Adrenal gland (tissue), 12 donors: ENCODE measurements around the gene RTL1. TPM values are rescaled to one million over a fixed set of nuclear protein-coding genes. Genes with fewer than 3 reads are reported as not detected.

ENCODE experiments used
- DNase-seq, 7 donors: peaks; one replicate each; pipeline ENCODE4 v3.0.0-alpha.2; 2019 to 2020
- H3K27ac ChIP-seq, 5 donors: fragments of 200-600 bp; sonication (generic) in 4 of 5; 1 replicate in 3 of 5; 2 replicates in 2 of 5; pipeline versions ENCODE4 v1.5.1 to v1.8.0; 2016 to 2020; ENCODE audit warnings: mild to moderate bottlenecking in 1 of 5
- H3K27me3 ChIP-seq: fragments of 200-600 bp; 2 replicates; pipeline ENCODE4 v1.8.0; 2021
- H3K36me3 ChIP-seq, 2 donors: fragments of 200-600 bp; replicated peaks in 1 of 2; 1 replicate in 1 of 2; 2 replicates in 1 of 2; pipeline versions ENCODE4 v1.5.1 to v1.8.0; 2018 to 2022
- H3K4me1 ChIP-seq, 2 donors: fragments of 200-600 bp; replicated peaks in 1 of 2; 1 replicate in 1 of 2; 2 replicates in 1 of 2; pipeline versions ENCODE4 v1.5.1 to v1.8.0; 2018 to 2021
- H3K4me3 ChIP-seq, 4 donors: fragments of 200-600 bp; sonication (generic) in 3 of 4; one replicate each; pipeline ENCODE4 v1.5.1; 2016 to 2018
- H3K9me3 ChIP-seq, 3 donors: fragments of 200-600 bp; sonication (generic) in 1 of 3; replicated peaks in 1 of 3; 1 replicate in 2 of 3; 2 replicates in 1 of 3; pipeline versions ENCODE4 v1.5.1 to v1.8.0; 2016 to 2021
- POLR2A ChIP-seq, 2 donors: fragments of 450-650 bp; IDR thresholded peaks; one replicate each; pipeline ENCODE4 v1.6.1; 2017; ENCODE audit warnings: antibody characterized with exemption in 2 of 2, mild to moderate bottlenecking in 2 of 2, moderate library complexity in 1 of 2
- WGBS, 4 donors: extraction: QIAGEN DNeasy Blood & Tissue Kit in 2 of 4; methylation state at CpG; one replicate each; pipeline versions ENCODE4 v1.1.5 to v1.1.7; 2013 to 2017; 5-methylcytosine and 5-hydroxymethylcytosine counted together
- intact Hi-C, 2 donors: fragments of 100-400 bp; cut with DNase I; formaldehyde crosslinking; loops; one replicate each; pipeline versions ENCODE4 v1.14.1 to v1.15.0; 2022 to 2023
- polyA plus RNA-seq, 3 donors: library from polyadenylated mRNA; stranded (reverse); fragments of 200-250 nt in 2 of 3; fragments of 350-450 nt in 1 of 3; fragmentation: Illumina TruSeq in 1 of 3; extraction: RNeasy Lipid Tissue Mini Kit (QIAGEN cat#74804) in 1 of 3; gene quantifications; one replicate each; pipeline ENCODE4 v1.2.3, GENCODE V29; 2013 to 2014
- total RNA-seq, 9 donors: library from RNA; depleted of rRNA in 4 of 9; stranded (reverse); fragments of >200 nt in 4 of 9; fragments of 120-200 nt in 1 of 9; fragmentation: NEBNext Ultra II Directional in 1 of 9; extraction: Animal tissue kit (Norgen Biotek cat#: 25700) in 1 of 9; gene quantifications; one replicate each; pipeline versions ENCODE4 v1.1.0 to v1.2.4, GENCODE V29; 2013 to 2023
- TF ChIP-seq, protein P1 (sequence below), 6 experiments: fragments of 450-650 bp in 4 of 6; fragments of 200-600 bp in 2 of 6; sonication (generic) in 1 of 6; IDR thresholded peaks; 1 replicate in 5 of 6; 2 replicates in 1 of 6; pipeline versions ENCODE4 v1.5.1 to v1.8.0; 2016 to 2021; ENCODE audit warnings: antibody characterized with exemption in 6 of 6, mild to moderate bottlenecking in 2 of 6, moderate library complexity in 1 of 6
- donor health status: healthy with polysubstance abuse.
- donor health status: Bipolar disorder and iron deficiency.
- donor health status: DM: yes; HTN: yes; CAD: no.
- donor health status: DM: no; HTN: no; CAD: no.
- donor health status: DM: no; HTN: no; CAD: no.
- donor health status: DM: yes; HTN: yes; CAD: no.

RTL1 gene
- total and polyA plus RNA-seq, 12 donors: 0.11 to 6.2 (median 1.0) TPM; not detected in 3

DNA sequence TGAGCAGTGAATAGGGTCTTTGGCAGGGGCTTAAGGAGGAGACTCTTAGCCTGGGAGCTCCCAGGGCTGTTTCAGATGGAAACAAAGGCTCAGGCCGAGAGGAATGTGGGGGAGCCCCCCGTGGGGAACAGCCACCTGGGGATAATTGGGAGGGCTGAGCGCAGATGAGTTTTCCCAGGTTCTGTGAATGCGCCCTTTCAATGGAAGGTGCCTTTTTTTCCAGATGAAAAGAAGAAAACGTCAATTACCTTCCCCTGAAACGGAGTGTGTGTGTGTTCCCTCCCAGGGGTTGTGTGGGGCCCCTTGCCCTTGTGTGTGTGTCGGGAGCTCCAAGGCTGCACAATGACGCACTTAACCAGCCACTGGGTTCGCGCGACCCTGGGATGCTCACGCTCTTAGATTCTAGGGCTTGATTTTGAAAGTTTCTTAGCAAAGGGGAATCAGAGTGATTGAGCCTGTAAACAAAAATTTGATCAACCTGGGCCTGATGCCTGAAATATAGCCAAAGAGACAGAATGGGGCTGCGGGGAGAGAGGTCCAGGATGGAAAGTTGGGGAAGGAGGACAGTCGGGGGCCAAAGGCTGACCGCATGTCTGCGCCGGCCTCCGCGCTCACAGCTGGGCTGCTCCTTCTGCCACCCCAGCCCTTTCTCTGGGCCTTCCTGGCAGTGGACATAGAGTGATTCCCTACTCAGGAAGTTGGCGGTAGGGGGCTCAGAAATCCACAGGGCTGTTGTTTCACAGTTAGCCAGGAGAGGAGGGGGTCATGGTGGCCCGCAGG lies 63.0 kb downstream of the RTL1 start:
- peak overlapping the region; percentile 45 to 84 (median 60) for H3K27ac ChIP-seq
- H3K9me3 ChIP-seq: no peaks in the 10 kb centered on the region
- no peak overlapping the region for H3K4me3 ChIP-seq
- intact Hi-C loops: no loop called here
- WGBS, 4 donors: 63 to 68% (median 65%) methylated on average over 20 to 21 of the region's 21 CpGs
- peak in 6 of 7 donors; percentile 62 to 91 (median 72) for DNase-seq
- no peaks in the 10 kb centered on the region for H3K27me3 ChIP-seq
- peak in 1 of 2 donors; percentile 19 for TF ChIP-seq POLR2A (IDR thresholded peaks at IDR 0.05)
- TF ChIP-seq, protein P1, sequence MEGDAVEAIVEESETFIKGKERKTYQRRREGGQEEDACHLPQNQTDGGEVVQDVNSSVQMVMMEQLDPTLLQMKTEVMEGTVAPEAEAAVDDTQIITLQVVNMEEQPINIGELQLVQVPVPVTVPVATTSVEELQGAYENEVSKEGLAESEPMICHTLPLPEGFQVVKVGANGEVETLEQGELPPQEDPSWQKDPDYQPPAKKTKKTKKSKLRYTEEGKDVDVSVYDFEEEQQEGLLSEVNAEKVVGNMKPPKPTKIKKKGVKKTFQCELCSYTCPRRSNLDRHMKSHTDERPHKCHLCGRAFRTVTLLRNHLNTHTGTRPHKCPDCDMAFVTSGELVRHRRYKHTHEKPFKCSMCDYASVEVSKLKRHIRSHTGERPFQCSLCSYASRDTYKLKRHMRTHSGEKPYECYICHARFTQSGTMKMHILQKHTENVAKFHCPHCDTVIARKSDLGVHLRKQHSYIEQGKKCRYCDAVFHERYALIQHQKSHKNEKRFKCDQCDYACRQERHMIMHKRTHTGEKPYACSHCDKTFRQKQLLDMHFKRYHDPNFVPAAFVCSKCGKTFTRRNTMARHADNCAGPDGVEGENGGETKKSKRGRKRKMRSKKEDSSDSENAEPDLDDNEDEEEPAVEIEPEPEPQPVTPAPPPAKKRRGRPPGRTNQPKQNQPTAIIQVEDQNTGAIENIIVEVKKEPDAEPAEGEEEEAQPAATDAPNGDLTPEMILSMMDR (IDR thresholded peaks at IDR 0.05): no peak
- H3K4me1 ChIP-seq: peaks cover 4 to 39% of the 10 kb centered on the region in 2 donors
- H3K36me3 ChIP-seq: peaks cover 0 to 59% of the 10 kb centered on the region in 2 donors

DNA sequence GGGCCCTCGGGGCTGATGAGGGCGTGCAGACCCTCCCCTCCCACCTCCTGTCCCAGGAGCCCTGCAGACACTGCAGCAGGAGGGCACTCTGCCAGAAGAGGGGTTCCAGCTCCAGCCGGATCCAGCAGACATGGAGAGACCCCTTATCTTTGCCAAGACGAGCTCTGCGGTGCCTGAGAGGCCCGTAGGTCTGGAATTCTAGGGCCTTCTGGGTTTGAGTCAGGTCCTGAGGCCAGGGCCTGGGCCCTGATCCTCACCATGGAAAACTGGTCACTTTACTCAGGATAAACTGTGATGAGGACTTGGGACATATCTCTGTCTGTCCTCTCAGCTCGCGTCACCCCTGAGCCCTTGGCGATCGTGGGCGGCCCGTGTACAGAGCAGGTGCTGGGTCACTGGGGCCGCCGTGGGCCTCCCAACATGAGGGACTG lies 63.8 kb downstream of the RTL1 start:
- peak overlapping the region; percentile 45 to 84 (median 60) for H3K27ac ChIP-seq
- intact Hi-C loops: no loop called here

DNA sequence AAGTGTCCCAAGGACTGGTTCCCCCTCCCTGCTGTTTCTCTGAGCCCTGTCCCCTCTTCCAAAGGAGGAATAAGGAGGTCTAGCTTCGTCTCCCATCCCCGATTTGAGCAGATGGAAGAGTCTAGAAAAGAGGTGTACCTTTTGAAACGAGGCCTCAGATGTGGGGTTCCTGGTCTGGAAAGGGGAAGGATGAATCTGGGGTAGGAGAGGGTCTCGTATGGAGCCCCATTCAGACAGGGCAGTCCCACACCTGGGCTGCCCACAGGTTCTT lies 64.3 kb downstream of the RTL1 start:
- H3K27ac ChIP-seq: peak overlapping the region; percentile 45 to 84 (median 60)
- H3K4me3 ChIP-seq: no peak overlapping the region
- no peak for DNase-seq
- TF ChIP-seq, protein P1 (IDR thresholded peaks at IDR 0.05): no peak
- TF ChIP-seq POLR2A (IDR thresholded peaks at IDR 0.05): no peak
- H3K36me3 ChIP-seq: peaks cover 0 to 69% of the 10 kb centered on the region in 2 donors
- intact Hi-C loops: no loop called here
- no peaks in the 10 kb centered on the region for H3K27me3 ChIP-seq
- H3K9me3 ChIP-seq: no peaks in the 10 kb centered on the region
- WGBS, 4 donors: 57 to 65% (median 59%) methylated on average over 4 of the region's 4 CpGs
- H3K4me1 ChIP-seq: peaks cover 4 to 39% of the 10 kb centered on the region in 2 donors

More for the DNA sequence above, 63.8 kb downstream of the RTL1 start:
- H3K36me3 ChIP-seq: peaks cover 0 to 65% of the 10 kb centered on the region in 2 donors
- TF ChIP-seq, protein P1 (IDR thresholded peaks at IDR 0.05): no peak
- no peak for TF ChIP-seq POLR2A (IDR thresholded peaks at IDR 0.05)
- no peak overlapping the region for H3K4me3 ChIP-seq
- no peaks in the 10 kb centered on the region for H3K9me3 ChIP-seq
- H3K27me3 ChIP-seq: no peaks in the 10 kb centered on the region
- peaks cover 4 to 39% of the 10 kb centered on the region in 2 donors for H3K4me1 ChIP-seq
- DNase-seq: peak in 1 of 7 donors; percentile 66
- WGBS, 4 donors: 37 to 77% (median 59%) methylated on average over 12 to 14 of the region's 14 CpGs

DNA sequence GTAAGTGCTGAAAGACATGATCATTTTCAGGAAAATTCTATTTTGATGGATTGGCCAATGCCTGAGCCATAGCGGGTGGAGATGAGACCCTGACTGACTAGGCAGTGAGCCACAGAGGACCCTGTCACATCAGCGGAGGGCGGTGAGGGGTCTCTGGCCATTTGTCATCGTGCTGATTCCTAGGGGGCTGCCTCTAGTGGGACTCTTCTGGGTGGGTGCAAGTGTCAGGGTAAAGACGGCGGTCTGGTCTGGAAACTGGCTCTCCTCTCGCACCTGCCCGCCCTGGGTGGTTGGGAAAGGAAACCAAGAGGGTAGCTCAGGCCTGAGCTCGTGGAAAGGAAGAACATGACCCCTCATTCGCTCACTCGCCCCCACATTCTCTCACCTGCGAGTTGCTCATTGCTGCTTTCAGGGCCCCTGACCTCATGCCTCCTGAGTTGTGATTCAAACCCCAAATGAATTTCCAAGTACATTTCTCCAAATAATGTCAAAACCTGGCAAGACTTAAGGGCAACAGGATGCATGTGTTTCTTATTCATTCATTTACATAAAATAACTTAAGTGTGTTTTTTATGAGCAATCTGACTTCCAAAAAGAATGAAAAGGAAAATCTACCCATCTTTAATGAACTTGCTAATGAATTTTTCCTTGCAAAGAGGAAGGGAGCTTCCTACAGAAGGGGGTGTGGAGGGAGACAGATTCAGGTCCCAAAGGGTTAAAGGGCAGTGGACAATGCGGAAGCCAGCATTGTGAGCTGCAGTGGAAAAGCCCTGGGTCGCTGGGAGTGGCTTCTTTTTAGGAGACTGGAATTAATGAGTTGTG lies 64.8 kb downstream of the RTL1 start:
- intact Hi-C loops: no loop called here
- no peak for DNase-seq
- peaks cover 0 to 70% of the 10 kb centered on the region in 2 donors for H3K36me3 ChIP-seq
- peaks cover 4 to 39% of the 10 kb centered on the region in 2 donors for H3K4me1 ChIP-seq
- H3K9me3 ChIP-seq: no peaks in the 10 kb centered on the region
- TF ChIP-seq, protein P1 (IDR thresholded peaks at IDR 0.05): no peak
- no peak for TF ChIP-seq POLR2A (IDR thresholded peaks at IDR 0.05)
- no peaks in the 10 kb centered on the region for H3K27me3 ChIP-seq
- H3K4me3 ChIP-seq: no peak overlapping the region
- peak overlapping the region in 4 of 5 donors; percentile 20 to 84 (median 70) for H3K27ac ChIP-seq
- WGBS, 4 donors: 74 to 75% (median 74%) methylated on average over 8 to 14 of the region's 14 CpGs
